GM21737 (cell line): Measurements from ENCODE around the gene JADE2.
"Not testable (repeated sequence)": the region's sequence is repeated elsewhere in the genome, so short reads cannot be mapped to it uniquely, and the experiment has no call there.

Source experiments
- ATAC-seq: cut with Tn5 transposase; IDR thresholded peaks from one replicate; pipeline ENCODE4 v1.9.1; 2021; ENCODE audit warnings: mild to moderate bottlenecking, moderate library complexity; ENCODE audit not compliant: unreplicated experiment

Gene JADE2

GRCh38 chr5:134583766-134584165 is 58.3 kb downstream of the JADE2 start:
- no peak for ATAC-seq

- no peak for ATAC-seq
Measured at GRCh38 chr5:134584662-134585061, 59.2 kb downstream of the JADE2 start.

DNA sequence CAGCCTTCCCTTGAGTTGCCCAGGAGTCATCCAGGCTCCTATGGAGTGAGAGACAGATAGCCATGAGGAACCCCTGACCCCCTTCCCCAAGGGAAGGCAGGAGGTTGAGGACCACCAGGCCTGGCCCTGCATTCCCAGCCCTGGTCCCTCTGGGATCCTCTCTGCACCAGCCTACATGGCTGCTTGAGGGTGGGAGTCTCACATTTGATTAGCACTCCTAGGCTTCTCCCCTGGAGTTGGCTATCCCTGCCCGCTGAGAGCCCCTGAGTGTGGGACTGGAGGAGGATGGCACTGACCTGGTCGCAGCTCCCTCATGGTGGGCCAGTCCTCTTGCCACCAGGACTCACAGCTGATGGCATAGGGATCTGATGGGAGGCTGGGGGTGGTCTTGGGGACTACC is 60.5 kb downstream of the JADE2 start:
- no peak for ATAC-seq

- ATAC-seq, result peak; percentile 70
Measured at GRCh38 chr5:134586866-134587524, 61.5 kb downstream of the JADE2 start.

DNA sequence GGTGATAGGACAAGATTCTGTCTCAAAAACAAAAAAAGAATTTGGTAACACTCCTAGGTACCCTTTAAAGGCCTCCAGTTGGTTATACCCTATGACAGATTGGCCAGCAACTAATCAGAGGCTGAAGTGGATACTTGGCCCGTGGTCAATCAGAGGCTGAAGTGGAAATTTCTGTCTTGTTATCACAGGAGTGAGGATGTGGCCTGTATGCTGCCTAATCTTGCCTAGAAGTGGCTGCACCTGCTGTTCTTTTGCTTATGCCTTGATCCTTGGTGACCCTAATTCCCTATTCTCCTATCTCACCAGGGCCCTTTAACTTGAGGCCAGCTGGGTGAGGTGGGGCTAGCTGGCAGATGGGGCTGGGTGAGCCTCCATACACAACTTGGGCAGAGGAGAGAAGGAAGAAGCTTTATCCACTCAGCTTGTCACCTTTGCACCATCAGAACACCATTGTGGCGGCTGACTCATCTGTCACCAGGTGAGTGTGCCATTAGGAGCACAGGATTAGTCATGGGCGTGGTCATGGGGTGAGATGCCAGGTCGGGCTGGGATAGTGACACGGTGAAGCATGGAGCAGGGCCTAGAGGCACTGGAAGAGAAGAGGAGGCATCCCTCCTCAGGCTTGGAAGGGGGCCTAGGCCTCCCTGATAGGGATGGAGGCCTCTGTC is 65.7 kb downstream of the JADE2 start:
- no peak for ATAC-seq

DNA sequence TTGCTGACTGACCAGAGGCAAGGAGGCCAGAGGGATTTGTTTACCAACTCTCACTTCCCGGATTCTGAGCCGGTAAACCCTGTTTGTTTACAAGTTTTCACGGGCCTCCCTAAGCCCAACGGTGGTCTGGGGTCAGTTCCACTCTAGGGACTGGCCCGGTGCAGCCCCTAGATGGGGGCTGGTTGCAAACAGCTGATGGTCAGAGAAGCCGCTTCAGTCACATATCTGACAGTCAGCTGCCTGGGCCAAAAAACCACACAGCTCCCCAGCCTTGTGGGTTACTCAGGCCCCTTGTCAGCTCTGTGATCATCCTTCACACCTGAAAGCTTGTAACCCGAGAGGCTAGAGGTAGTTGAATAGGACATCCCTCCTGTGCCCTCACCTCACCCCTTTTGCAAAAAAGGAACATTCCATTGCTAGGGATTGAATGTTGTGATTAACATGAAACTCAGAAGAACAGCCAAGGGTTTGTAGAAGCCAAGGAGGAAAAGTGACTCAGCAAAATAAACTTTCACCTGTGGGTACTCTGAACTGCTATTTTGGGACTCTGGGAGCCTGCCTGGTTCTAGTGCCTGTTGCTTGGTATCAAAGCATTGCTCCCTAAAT is 66.8 kb downstream of the JADE2 start:
- no peak for ATAC-seq

- no peak for ATAC-seq
Measured at GRCh38 chr5:134594336-134594735, 68.9 kb downstream of the JADE2 start.

DNA sequence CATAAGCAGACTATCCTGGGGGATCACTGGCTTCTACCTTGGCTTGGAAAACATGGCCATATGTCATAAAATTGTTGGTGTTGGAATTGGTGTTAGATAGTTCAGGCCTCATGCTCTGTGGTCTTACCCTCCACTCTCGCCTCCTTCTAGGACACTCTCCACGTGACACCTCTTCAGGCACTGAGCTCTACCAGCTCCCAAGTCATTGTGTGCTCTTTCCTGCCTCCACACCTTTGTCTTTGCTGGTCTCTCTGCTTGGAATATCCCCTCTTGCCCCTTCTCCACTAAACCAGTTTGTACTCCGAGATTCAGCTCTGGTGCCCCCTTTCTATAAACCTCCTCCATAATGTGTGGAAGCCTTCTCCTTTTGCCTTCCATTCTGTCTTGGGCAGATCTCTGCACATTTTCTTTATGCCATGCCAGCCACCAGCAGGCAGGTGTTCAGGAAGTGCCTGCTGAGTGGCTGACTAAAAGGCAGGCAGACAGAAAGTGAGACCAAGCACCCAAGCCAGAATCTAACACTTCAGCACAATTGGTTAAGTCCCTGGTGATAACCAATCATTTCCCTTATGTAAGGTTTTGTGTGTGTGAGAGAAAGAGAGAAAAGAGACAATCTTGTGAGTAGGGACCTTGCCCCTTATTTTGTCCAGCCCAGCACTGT is 69.5 kb downstream of the JADE2 start:
- ATAC-seq, result peak; percentile 83

DNA sequence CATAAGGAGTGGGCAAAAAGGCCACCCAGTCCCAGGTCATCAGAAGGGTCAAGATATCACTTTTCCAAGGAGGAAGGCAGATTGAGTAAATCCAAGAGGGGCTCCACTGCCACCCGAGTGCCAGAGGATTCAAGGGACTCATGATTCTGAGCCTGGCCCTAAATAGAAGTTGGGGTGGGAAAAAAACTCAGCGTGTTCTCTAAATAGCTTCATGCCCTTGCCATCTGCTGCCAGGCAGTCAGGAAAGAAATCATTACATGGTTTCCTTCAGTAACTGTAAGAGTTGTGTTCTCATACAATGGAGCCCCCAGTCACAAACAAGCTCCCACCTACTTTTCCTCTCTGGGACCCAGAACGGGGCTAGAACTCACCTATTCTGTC is 70.0 kb downstream of the JADE2 start:
- no peak for ATAC-seq

GRCh38 chr5:134599820-134600219 is 74.3 kb downstream of the JADE2 start:
- not testable (repeated sequence) for ATAC-seq

DNA sequence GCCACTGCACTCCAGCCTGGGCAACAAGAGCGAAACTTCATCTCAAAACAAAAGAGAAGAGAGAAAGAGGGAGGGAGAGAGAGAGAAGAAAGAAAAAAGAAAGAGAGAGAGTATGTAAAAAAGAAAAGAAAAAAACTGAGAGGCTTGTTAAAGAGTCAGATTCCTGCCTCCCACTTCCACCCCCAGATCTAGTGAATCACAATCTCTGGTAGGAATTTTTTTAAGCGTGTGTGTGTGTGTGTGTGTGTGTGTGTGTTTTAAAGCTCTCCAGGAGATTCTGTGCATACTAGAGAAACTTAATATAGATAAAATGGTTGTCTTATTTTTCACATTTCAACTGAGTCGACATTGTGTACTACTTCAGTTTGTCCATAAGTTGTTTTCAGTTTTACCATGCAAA is 75.1 kb downstream of the JADE2 start:
- ATAC-seq, result no peak

- ATAC-seq, result no peak
Measured at GRCh38 chr5:134603059-134603458, 77.6 kb downstream of the JADE2 start.

- ATAC-seq, result no peak
Measured at GRCh38 chr5:134604908-134605307, 79.4 kb downstream of the JADE2 start.

DNA sequence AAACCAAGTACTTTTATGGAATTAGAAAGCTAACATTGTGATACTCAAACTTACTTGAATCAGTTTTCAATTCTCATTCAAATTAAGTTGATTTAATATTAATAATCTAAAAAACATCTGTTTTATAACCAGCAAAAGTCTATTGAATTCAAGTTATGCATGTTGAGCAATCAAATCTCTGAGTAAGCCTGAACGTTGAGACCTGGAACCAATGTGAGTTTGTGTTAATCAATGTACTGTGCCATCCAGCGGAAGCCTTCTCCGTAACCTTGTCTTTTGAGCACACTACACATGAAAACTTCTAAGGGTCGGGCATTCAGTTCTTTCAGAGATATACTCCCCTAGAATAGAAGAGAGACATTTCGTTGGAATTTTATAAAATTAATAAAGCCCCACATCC is 81.3 kb downstream of the JADE2 start:
- ATAC-seq, result no peak

DNA sequence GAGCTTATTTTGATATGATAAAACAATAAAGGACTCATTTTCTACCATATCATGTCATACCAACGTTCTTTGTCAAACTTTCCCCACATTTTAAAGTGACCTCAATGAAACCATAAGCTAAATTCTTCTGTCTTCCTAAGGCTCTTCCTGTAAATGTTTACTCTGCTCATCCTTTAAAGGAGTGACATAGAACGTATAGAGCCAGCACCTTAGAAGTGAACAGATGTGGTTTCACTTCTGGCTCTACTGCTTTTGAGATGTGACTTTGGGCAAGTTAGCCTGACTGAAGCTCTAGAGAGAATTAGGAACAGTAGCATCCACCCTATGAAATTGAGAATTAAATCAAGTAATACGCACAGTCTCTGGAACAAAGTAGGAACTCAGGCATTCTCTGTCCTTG is 83.1 kb downstream of the JADE2 start:
- ATAC-seq, result no peak

GRCh38 chr5:134609232-134609851 is 83.9 kb downstream of the JADE2 start:
- peak; percentile 50 for ATAC-seq

DNA sequence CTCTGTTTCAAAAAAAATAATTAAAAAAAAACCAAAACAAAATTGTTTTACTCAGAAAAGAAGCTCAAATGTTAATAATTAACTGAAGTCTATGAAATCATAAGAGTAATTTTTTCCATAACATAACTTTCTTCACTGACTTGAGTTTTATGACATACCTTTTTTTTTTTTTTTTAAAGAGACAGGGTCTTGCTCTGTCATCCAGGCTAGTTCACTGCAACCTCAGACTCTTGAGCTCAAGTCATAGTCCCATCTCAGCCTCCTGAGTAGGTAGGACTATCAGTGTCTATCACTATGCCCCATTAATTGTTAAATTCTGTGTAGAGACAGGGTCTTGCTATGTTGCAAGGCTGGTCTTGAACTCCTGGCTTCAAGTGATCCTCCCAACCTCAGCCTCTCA is 85.3 kb downstream of the JADE2 start:
- no peak for ATAC-seq

GRCh38 chr5:134611515-134611914 is 86.0 kb downstream of the JADE2 start:
- ATAC-seq, result no peak

- ATAC-seq, result no peak
Measured at GRCh38 chr5:134614450-134615085, 89.1 kb downstream of the JADE2 start.

- no peak for ATAC-seq
Measured at GRCh38 chr5:134620634-134621033, 95.2 kb downstream of the JADE2 start.

DNA sequence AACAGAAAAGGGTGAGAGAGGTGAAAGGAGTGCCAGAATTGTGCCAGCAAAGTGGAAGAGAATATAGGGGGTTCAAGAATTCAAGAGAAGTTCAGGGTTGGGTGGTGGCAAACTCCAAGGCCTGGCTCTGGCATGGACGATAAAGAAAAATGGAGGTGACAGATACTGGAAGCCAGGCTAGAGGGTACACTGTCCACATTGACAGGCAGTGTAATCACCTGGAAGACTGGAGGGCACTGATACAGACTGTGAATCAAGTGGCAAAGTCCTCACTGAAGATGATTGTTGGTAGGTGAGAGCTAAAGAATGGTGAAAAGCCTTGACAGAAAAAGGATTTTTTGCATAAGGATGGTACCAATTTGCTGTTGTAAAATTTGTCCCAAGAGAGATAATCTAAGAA is 100.1 kb downstream of the JADE2 start:
- ATAC-seq, result no peak
